Measurements from ENCODE around the gene MAP1LC3A. TPM values are rescaled to one million over a fixed set of nuclear protein-coding genes. Genes with fewer than 3 reads are reported as not detected.
A peak's percentile ranks its signal among the peaks of the same experiment; 100 is the strongest.
"Not testable (repeated sequence)": the region's sequence is repeated elsewhere in the genome, so short reads cannot be mapped to it uniquely, and the experiment has no call there.

The MAP1LC3A gene
- 41.0 and 44.2 TPM in 2 replicates for total RNA-seq (2014; rRNA removed)
- polyA plus RNA-seq (2012), result 72.0 TPM

DNA sequence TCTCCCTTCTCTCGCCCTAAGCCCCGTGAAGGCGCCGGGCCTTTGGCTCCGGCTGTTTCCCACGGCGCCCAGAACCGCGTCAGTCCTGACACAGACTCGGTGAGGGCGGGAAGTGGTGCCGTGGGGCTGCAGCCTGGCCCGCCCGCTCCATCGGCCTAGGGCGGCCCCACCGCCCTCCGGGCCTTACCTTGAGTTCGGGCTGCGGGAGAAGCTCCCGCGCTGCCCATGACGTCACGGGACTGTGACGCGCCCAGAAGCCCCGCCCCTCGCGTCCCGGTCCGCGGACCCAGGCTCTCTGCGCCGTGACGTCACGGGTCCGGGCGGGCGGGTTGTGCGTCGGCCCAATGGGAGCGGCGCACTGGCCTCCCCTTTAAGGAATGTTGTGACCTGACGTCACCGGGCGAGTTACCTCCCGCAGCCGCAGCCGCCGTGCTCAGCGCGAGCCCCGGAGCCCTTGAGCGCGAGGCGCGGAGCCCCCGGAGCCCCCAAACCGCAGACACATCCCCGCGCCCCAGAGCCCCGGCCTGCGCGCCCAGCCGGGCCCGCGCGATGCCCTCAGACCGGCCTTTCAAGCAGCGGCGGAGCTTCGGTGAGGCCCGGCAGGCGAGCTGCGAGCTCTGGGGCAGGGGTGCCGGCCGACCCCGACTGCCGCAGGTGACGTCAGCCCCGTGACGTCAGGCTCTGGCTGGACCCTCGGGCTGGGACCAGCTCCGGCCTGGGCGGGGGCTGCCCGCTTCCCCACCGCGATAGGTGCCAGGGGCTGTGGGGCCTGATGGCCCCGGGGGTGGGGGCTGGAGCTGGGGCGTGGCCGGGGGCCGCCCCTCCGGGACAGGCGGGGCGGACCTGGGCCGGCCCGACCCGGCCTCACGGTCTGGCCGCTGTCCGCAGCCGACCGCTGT is at the start of gene MAP1LC3A:
TSS of gene MAP1LC3A (plus strand) at position 399 of the 899 bp plus-strand sequence. CDS start at position 550, 151 bp downstream.
- DNase-seq (ENCODE audit: low read depth), result peak; percentile 92

DNA sequence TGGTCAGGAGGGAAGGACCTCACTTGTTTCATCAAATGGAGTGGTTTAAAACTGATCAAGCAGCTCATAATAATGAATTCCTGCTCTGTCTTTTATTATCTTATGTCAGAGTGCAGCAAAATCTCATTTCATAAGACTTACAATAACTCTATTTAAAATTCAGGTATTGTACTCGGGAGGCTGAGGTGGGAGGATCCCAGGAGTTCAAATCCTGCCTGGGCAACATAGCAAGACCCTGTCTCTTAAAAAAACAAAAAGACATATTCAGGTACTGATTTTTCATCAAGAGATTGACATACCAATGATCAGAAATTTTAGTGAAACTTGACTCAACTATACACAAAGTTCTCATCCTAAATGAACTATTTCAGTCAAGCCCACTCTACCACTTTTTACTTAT is 47.9 kb upstream of the MAP1LC3A start:
- no peak for DNase-seq (ENCODE audit: low read depth)

DNA sequence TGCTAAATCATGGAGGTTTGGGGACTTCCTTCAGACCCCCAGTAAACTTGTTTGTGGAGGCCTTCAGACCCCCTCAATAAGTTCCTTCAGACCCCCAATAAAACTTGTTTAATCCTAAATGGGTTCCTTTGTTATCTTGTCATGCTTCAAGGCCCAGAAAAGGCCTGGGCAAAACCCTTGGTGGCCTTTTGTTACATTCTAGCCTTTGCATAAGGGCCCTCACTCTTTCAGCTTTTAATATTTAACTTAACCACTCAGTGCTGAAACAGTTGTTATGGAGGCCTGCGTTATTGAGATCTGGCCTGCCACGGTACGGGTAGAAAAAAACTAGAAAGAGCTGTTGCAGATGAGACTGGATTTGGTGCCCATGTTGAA is 46.6 kb upstream of the MAP1LC3A start:
- DNase-seq (ENCODE audit: low read depth), result no peak

DNA sequence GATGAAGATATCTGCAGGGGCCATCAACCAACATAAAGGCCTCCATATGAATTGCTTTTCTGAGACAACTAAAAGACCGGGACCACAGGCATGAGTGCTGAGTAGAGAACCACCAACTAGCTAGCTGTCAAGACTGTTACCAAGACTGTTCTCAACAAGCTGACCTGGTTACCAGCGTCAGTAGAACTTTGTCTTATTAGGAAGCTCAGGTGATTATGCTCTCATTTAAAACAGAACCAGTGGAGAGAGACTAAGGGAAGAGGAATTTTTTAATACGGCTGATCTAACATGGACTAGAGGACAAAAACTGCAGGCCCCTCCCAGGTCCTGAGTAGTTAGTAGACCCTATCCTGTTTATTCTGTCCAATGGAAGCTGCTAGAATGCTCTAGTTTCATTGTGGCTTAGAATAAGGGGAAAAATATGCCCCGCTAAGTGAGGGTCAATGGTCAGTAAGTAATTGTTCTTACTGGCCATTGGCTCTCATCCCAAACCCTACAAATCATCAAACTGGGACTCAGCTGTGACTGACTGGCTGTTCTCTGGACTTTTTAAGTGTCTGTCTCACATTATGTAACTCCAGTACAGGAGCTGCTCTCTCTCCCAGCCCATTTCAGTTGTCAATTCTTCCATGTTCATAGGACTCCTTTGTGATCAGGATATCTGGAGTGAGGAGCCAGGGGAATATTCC is 46.1 kb upstream of the MAP1LC3A start:
- peak; percentile 22 for DNase-seq (ENCODE audit: low read depth)

DNA sequence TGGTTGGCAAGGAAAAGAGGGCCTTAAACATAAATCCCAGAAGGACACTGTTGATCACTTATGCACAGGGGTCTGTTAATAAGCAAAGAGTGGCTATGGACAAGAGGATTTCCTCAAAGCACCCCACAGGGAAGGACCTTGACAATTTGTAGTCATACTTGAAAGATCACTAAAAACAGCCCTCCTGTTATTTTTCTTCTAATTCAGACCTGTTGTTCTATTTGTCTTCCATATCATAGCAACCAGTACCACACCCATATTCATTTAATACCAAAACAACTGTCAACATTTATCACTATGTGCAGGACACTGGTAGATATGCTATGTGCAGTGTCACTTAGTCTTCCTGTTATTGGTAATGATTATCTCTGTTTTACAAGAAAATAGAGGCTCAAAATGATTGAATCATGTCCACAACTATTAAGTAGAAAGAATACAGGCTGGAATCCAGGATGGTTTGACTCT is 45.5 kb upstream of the MAP1LC3A start:
- DNase-seq (ENCODE audit: low read depth), result no peak

DNA sequence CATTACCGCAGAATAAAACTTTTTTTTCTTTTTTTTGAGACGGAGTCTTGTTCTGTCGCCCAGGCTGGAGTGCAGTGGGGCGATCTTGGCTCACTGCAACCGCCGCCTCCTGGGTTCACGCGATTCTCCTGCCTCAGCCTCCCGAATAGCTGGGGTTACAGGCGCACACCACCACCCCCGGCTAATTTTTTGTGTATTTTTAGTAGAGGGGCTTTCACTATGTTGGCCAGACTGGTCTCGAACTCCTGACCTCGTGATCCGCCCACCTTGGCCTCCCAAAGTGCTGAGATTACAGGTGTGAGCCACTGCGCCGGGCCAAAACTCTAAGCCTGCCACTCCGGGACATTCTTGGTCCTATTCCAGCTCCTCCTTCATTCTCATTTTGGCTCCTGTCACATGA is 44.5 kb upstream of the MAP1LC3A start:
- DNase-seq (ENCODE audit: low read depth), result not testable (repeated sequence)

DNA sequence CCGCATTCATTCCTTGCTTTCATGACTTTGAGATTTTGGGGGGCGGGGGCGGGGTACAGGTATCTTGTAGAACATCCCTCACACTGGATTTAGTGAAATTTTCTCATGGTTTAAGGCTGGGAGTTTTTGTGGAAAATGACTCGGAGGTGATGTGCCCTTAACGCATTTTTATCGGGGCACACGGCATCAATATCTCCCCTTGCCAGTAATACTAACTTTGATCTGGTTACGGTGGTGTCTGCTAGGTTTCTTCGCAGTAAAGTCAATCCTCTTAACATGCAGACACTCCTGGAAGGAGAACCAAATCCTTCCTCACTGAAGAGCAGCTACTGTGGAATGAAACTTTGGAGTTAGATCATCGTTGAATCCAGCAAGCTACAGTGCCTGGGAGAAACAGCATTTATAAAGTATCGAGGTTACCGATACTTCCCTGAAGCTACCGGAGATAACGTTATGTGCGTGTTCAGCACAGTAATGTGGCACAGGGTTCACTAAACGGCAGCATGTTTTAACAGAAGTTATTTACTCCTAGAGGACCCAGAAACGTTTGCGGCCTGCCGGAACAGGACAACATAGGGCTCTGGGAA is 43.5 kb upstream of the MAP1LC3A start:
- no peak for DNase-seq (ENCODE audit: low read depth)

DNA sequence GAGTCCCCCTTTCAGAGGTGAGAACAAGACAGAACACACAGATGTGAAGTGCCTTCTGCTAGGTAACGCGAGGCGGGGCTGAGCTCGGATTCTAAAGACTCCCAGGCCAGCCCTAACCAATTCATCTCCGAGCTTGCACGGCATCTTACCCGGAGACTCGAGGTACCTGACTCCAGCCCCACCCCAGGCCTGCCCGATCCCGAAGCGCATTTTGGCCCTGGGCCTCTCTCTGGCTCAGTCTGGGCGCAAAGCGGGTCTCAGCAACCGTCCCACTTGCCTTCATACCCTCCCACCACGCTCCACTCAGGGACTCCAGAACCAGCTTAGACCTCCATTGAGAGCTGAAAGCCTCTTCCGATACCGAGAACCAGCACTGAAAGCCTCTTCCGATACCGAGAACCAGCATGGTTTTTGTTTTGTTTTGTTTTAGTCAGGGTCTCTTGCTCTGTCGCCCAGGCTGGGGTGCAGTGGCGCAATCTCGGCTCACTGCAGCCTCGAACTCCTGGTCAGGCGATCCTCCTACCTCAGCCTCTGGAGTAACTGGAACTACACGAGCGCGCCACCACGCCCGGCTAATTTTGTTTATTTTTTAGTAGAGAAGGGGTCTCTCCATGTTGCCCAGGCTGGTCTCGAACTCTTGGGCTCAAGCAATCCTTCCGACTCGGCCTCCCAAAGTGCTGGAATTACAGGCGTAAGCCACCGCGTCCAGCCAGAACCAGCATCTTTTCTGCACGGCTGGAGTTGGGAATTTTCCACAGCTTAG is 42.9 kb upstream of the MAP1LC3A start:
- DNase-seq (ENCODE audit: low read depth), result peak; percentile 37

DNA sequence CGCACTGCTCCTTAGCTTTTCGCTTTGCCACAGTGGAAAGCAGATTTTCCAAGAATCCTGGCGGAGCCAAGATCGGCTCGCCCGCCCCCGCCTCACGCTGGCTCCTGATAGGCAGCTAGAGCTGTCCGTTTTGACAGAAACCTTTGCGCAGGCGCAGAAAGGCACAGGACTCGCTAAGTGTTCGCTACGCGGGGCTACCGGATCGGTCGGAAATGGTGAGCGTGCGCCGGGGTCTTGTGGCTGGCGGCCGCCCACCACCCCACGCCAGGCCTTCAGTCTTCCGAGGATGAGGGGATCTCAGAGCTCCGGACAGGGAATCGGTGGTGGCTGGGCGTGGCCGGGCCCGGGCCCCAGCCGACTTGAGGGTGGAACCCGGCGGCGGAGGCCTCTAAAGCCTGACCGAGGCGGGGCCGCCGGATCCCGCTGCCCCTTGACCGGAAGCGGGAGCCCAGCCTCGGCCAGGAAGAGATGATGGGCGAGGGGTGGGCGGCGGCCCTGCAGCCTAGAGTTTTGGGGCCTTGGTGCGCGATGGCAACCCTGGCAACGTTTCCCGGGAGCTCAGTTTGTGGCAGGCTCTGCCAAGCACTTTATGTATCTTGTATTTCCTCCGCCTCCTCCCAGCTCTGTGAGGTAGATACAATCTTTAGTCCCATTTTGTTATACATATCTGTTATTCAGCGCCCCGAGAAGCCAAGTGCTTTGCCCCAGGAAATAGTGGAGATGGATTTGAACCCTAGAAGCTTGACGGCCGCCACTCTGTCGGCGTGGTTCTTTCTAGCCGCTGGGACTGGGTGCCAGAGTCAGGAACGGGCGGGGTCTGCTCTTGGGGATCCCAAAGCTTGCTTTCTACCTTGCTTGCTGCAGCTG is 42.0 kb upstream of the MAP1LC3A start, which contains the start of gene DYNLRB1:
TSS of gene DYNLRB1 (plus strand) at position 176 of the 867 bp plus-strand sequence. CDS start at position 213, 37 bp downstream.
- peak; percentile 94 for DNase-seq (ENCODE audit: low read depth)

DNA sequence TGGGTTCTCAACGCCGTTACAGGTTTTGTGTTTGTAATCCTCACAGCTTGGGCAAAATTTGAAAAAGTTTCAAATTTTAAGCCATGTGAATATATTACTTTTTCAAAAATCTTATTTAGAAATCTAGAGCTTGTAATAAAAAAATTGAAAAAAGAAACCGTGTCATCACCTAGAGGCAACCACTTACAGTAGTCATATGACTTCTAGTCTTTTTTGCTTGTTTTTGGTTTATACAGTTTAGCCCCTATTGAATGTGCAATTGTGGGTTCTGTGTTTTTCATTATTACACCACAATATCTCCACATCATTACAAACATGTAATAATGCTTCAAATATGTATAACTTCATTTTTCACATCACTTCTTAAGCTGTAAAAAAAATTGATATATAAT is 41.4 kb upstream of the MAP1LC3A start:
- no peak for DNase-seq (ENCODE audit: low read depth)

DNA sequence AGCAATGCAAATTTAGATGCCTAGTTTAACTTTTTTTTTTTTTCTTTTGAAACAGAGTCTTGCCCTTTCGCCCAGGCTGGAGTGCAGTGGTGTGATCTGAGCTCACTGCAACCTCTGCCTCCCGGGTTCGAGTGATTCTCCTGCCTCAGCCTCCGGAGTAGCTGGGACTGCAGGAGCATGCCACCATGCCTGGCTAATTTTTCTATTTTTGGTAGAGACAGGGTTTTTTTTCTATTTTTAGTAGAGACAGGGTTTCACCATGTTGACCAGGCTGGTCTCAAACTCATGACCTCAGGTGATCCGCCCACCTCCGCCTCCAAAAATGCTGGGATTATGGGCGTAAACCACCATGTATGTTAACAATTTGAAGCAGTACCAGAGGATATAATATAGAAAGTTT is 39.7 kb upstream of the MAP1LC3A start:
- DNase-seq (ENCODE audit: low read depth), result not testable (repeated sequence)

DNA sequence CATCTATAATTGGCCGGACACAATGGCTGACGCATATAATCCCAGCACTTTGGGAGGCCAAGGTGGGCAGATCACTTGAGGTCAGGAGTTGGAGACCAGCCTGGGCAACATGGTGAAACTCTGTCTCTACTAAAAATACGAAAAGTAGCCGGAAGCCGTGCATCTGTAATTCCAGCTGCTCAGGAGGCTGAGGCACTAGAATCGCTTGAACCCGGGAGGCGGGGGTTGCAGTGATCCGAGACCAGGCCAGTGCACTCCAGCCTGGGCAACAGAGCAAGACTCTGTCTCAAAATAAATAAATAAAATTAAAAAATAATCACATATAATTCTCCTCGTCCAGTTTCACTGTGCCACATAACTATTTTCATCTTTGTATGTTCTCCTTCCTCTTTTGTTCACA is 38.7 kb upstream of the MAP1LC3A start:
- not testable (repeated sequence) for DNase-seq (ENCODE audit: low read depth)

DNA sequence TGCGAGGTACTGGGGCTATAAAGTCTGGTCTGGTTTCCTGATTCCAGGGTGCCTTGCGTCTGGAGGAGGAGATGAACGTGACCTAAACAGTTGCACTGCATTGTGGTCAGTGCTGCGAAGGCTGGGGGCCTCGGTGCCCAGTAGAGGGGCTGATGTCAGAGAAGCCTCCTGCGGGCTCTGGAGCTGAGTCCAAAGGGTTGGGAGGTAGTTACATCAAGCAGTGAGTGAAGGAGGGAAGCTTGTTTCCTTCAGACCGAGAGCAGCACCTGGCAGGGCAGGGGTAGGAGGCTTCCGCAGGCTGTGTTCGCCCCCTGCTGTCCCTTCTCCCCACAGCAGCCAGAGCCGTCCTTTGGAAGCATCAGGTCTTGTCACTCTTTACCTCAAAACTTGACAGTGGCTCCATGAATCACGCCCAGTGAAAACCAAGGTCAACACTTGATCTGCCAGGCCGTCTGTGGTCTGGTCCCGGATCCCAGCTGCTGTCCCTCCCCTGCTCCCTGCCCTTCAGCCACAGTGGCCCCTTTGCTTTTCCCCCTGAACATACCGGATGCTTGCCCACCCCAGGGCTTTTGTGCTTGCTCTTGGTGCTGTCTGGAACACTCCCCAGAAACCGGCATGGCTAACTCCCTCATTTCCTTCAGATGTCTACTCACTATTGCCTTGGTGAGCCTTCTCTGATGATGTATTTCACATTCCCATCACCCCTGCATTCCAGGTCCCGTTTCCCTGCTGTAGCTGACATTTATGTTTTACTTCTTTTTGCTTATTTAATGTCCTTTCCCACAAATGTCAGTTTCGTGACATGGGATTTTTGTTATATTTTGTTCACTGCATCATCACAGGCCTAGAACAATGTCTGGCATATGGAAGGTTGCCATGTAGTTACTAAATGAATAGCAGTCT is 35.3 kb upstream of the MAP1LC3A start:
- peak; percentile 95 for DNase-seq (ENCODE audit: low read depth)

DNA sequence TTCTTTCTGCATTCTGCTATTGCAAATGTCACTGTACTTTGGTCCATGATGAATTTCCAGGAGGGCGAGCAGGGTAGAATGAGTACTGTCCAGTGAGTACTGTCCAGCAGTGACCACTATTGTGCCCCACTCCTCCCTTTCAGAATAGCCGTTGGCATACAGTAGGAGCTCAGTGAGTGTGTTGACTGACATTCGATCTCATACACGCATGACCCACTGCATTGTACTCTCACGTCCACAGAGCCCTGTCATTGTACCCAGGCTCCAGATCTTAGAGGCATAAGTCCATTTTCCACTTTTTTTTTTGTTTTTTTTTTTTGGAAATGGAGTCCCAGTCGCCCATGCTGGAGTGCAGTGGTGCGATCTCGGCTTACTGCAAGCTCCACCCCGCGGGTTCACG is 34.1 kb upstream of the MAP1LC3A start:
- no peak for DNase-seq (ENCODE audit: low read depth)

DNA sequence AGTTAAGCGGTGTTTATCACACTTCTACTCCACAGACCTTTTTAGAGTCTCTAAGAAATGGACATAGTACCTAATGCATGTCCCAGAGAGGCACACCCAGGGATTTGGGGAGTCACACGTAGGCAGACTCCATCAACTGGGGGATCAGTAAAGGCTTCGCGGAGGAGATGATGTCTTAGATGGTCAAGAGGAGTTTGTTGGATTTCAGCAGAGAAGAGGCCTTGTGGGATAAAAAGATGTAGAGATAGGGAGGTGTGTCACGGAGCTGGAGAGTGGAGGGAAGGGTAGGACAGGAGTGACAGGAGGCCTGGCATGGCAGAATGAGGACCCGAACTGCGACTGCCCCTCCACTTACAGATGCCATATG is 33.2 kb upstream of the MAP1LC3A start:
- DNase-seq (ENCODE audit: low read depth), result no peak

DNA sequence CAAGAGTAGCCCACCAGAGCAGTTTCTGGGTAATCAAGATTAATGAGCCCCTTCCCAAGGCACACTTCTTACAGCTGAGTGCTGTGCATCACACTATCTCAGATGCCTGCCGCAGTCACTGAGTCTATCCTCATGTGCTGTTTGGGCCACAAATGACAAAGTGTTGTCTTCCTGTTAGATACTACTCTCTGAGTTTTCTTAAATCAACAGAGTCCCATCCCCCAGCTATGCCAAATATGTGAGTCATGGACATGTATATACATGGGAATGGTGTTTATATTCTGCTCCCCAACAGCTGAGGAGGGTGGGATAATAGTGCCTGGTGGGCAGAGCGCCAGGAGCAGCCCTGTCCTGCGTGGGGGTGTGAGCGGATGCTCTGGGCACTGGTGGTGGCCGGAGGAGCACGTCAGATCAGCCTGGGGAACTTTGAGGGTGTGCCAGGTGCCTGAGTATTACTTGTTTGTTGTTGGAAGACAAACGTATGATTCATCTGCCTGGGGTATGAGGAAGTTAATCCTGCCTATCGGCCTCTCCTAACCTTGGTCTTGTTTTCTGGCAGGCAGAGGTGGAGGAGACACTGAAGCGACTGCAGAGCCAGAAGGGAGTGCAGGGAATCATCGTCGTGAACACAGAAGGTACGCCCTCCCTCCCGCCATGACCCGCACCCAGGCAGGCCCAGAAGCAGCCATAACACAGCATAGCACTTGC is 32.7 kb upstream of the MAP1LC3A start:
- peak; percentile 100 for DNase-seq (ENCODE audit: low read depth)

DNA sequence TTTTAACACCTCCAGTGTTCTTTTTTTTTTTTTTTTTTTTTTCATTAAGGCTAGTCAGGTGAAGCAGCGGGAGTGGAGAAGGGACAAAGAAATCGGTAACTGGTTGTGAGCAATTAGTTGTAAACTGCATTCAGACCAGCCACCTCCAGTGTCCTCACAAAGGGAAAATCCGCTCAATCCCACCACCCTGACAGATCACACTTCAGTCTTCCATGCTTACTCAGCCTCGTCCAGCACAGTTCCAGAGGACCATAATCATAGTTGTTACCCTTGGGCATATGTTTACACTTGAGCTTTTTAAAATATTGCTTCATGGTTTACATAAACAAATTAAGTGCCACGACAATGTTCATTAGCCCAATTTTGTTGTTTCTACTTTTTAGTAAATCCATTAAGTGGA is 32.1 kb upstream of the MAP1LC3A start:
- DNase-seq (ENCODE audit: low read depth), result no peak

DNA sequence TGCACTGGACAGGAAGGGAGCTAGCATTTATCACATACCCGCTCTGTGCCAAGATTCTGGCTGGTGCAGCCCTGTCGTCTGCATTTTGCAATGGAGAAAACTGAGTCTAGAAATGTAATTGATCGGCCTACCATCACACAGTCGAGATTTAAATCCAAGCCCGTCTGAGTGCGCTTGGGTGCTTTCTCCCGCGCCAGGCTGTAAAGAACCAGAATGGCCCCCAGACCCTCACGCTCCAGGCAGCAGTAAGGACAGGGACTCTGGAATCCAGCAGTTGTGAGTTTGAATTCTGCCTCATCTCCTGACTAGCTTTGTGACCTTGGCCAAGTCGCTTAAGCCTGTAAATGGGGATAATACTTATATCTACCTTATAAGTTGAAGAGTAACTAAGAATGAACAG is 31.5 kb upstream of the MAP1LC3A start:
- DNase-seq (ENCODE audit: low read depth), result no peak

DNA sequence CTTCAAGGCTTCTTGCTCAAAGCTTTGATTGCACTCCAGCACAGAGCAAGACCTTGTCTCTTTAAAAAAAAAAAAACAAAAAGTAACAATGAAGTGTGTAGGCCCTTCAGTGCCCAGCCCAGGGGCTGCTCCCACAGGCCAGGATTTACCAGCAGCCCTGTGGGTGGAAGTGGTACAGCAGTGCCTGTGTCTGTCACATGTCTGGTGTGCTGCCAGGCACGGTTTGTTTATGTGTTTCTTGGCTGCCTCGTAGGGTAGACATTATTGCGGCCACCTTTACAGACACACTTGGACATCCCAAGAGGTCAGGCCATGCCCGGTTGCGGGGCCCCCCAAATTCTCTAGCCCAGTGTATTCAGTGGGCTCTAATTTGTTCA is 29.6 kb upstream of the MAP1LC3A start:
- DNase-seq (ENCODE audit: low read depth), result no peak
